Stimulated activated CD4-positive, alpha-beta T cell treated with anti-CD3 and anti-CD28 coated beads, TNF-alpha, amount 100 ng/mL, for 24 hours (primary cell): ENCODE results near the gene GRPEL1.
"Not testable (repeated sequence)": the region's sequence is repeated elsewhere in the genome, so short reads cannot be mapped to it uniquely, and the experiment has no call there.

ENCODE experiments used
- DNase-seq, 3 experiments: peaks; one replicate each; pipeline ENCODE4 v3.0.0-alpha.2; 2020; ENCODE audit warnings: low read depth in 3 of 3

Gene GRPEL1

GRCh38 chr4:7067452-7068278, at the start of gene GRPEL1:
GRPEL1 (minus strand) TSS chr4:7068064; CDS start chr4:7068032, 32 bp downstream.
- peak in 2 of 3 experiments; percentile 100 for DNase-seq

DNA sequence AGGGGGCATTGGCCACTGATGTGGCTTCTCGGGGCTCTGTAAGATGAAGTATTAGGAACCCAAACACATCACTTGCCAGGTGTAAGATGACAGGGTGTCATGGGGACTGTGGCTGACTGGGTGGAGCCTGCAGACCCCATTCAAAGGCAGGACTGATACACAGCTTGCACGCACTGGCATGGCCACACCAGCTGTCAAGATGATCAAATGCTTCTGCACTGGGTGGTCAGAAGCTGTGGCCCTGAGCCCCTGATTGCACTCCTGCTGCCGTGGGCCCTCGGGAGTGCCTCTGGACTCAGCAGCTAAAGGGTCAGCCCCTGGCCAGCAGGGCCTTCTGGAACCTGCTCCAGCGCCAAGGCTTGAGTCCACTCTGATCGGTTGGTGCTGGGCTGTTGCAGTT, 48.8 kb upstream of the GRPEL1 start:
- DNase-seq, result no peak

DNA sequence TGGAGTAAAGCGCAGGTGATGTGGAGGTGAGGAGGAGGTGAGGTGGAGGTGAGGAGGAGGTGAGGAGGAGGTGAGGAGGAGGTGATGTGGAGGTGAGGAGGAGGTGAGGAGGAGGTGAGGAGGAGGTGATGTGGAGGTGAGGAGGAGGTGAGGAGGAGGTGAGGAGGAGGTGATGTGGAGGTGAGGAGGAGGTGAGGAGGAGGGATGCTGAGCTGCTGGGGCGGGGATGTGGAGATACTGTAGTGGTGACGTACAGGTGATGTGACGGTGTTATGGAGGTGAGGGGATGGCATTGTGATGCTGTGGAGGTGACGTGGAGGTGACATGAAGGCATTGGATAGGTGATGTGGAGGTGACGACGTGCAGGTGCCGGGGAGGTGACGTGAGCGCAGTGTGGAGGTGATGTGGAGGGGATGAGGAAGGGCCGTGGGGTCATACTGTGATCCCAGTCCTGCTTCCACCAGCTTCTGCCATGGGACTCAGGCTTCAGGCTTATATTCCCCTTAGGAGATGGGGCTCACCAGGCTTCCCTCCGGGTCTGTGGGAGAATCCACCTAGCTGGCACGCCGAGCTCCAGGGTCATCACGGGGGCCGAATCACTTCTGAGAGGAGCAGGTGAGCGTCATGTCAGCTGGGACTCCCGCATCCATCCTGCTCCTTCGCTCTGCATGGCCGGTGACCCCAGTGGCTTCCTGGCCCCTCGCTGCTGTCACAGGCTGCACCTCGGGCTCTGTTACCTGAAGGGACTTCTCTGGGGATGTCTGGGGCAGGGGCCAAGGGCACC, 47.9 kb upstream of the GRPEL1 start:
- no peak for DNase-seq

- DNase-seq, result no peak
These were observed 44.8 kb upstream of the GRPEL1 start for GRCh38 chr4:7112656-7113055.

DNA sequence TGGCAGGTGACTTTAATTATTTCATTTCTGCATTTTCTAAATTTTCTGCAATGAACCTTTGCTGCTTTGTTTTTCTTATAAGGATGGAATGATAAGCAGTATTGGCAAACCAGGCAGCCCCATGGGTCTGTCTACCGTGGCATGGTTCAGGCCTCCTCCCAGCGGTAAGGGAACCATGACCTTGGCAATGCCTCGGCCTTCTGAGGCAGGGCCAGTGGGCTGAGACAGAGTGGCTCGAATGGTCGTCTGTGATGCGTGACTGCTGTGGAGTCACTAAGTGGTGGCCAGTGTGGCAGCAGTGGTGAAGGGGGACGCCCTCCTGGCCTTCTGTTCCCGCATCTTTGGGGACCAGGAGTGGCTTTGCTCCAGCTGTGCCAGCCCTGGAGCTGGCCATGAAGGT, 43.6 kb upstream of the GRPEL1 start:
- no peak for DNase-seq

DNA sequence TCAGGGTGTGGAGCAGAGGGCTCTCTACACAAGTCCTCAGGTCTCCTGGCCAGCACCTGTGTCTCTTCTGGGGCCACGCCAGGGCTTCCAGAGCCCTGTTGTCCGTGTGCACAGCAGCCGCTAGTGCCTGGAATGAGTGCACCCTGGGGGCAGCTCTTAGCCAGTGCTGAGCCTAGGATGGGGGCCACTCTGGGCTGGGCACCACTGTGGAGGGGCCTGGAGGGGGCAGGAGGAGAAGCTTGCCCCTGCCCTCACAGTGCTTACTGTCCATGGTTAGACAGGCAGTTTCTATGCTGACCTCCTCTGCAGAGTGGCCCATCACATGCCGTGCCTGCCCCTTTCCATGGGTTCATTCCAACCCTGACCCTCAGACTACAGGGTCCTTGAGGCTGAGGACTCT, 42.7 kb upstream of the GRPEL1 start:
- no peak for DNase-seq

DNA sequence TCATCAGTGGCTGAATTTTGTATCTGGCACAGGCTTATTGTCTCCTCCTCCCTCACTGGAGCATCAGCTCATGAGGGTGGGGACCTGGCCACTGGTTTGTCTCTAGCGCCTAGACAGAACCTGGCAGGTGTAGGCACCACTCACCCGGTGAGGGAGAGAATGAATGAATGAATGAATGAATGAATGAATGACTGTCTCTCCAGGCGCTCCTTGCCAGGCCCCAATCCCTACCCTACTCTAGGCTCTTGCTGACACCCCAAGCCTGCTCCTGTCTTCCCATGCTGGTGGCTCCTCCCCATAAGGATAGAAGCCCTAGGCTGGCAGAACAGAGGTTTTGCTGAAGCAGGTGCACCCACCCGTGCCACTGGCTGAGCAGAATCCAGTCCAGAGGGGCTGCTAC, 41.3 kb upstream of the GRPEL1 start:
- DNase-seq, result no peak

DNA sequence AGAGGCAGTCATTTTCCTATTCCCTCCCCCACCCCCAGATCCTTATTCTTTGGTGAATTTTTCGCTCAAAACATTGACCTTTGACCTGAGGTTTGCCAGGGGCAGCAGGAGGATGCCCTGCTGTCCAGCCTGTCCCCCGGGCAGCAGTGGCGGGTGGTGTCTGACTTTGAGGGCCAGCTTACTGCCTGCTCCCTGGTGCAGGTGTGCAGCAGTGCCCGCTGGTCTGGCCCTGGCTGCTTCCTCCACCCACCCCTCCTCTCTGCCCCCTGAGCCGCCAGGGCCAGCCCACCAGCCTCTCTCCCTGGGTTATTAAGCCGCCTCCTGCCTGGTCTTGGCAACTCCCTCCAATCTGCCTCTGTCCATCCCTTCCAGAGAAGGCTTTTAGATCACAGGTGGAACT, 40.8 kb upstream of the GRPEL1 start:
- no peak for DNase-seq

GRCh38 chr4:7108046-7108625, 40.3 kb upstream of the GRPEL1 start:
- DNase-seq, result no peak

DNA sequence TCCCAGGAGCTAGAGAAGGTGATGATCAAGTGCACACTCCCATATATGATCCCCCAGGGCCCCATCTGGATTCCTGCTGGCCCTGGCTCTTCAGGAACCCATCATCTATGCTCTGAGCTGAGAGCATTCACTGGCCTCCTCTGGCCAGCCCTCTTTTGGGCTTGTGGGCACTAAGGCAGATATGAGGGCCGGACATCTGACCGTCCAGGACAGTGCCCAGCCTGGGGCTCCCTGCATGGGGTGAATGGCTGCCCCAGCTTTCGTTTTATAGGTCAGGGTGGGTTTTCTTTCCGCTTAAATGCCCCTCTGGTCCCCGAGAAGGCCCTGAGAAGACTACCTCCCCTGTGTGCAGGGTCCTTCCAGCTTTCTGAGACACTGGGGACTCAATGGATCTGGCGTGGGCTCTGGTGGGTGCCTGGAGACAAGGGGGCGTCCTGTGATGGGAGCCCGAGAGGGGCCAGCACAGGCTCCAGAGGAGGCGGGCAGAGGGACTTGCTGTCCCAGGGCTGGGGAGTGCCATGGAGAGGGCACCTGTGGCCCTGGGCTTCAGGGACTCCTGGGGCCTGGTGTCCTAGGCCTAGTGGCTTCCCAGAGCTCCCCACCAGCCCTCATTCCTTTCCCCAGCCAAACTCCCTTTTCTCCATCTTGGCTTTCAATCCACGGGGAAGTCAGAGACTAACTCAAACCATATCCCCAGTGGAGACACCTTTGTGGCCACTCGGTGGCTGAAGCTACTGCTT, 39.5 kb upstream of the GRPEL1 start:
- no peak for DNase-seq

DNA sequence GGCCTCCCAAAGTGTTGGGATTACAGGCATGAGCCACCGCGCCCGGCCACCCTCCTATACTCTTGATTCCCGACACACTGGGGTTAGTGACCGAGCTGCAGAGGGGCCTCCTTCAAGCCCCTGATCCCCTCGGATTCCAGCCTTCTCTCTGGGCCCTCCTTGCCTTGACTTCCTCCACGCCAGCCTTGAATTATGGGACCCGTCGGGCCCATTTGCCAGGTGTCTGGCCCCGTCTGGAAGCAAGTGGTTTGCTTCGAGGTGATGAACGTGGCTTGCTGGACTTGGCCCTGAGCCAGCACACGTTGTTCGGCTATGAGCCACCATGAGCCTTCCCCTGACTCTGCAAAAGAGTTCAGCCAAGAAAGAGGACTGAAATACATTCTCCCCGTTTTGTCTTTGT, 37.4 kb upstream of the GRPEL1 start:
- DNase-seq, result no peak

DNA sequence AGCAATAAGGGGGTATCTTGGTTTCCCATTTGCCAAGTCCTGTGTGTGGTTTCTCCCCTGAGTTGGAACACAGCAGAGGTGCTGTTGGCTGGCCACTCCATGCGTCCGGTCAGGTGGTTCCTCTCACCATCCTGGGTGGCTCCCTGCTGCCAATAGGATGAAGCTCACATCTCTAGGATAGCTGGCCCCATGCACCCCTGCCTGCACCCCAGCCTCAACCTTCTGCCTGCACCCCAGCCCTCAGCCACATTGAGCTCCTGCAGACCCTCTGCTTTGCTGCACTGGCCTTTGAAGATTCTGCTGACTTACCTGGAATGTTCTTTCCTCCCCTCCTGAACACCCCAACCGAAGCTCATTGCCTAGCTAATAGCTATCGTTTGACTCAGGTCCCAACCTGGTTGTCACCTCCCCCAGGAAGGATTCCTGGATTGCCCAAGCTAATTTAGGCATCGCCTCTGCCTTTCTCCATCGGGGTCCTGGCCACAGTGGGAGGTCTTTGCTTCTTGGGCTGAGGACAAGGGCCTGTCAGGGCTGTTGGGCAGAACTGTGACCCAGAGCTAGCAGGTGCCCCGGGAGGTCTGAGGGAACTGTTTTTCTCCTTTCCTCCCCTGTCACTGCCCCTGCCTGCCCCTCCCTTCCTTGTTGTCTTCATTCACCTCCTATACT, 36.6 kb upstream of the GRPEL1 start:
- no peak for DNase-seq

GRCh38 chr4:7103607-7104365, 35.9 kb upstream of the GRPEL1 start:
- no peak for DNase-seq

DNA sequence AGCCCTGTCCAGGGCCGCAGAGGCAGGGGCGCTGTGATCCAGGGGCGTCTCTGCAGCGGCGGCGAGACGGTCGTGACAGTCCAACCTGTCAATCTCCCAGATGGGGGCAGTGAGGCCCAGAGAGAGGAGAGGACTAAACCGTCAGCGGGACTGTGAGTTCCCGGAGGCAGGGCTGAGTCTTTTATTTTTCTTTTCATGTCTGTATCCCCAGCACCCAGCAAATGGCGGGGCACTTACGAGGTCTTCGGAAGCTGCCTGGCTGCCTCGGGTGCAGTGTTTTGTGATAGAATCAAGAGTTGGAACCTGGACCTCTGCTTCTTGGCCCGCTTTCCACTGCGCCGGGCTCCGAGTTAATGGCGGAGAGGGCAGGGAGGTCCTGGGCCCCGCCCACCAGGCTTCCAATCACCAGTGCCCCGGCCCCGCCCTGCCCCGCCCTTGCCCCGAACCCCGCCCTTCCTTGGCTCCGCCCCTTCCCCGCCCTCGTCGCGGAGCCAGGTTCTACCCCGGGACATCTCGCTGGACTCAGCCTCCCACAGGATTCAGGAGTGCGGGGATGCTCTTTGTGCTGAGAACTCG, 35.3 kb upstream of the GRPEL1 start:
- peak; percentile 64 to 85 (median 66) for DNase-seq

- DNase-seq, result not testable (repeated sequence)
These were observed 34.6 kb upstream of the GRPEL1 start for GRCh38 chr4:7102516-7102909.

DNA sequence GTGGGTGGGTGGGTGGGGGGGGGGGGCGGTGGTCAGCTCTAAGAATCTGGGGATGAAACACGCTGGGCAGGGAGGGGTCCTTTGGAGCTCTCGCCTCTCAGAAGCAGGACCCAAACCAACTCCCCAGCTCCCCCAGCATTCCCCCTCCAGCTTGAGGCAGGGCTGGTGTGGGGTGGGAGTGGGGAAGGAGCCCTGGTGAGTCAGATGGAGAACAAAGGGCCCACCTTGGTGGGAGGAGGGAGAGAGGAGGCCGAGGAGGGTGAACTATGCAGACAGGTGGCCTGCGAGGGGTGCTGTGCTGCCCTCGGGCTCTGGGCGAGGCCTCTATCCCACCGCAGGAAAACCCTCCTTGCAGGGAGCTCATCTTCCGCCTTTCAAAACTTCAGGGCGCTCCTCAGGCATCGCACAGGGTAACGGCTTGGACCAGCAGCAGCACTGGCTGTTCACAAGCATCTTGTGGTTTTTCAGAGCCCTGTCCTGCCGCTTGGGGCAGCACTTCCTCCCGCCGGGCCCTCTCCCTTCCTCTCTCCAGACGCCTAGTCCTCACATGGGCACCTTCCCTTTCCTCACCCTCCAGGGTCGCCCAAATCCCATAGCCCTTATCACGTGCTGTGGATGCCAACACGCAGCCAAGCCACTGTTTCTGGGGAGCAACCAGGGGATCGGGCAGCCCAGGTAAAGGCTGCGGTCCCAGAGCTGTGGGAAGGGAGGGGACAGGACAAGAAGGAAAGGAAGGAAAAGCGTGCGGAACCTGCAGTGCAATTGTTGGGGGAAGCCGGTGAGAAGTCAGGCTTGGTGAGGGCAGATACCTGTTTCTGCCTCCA, 34.0 kb upstream of the GRPEL1 start:
- peak in 2 of 3 experiments; percentile 14 to 56 for DNase-seq

DNA sequence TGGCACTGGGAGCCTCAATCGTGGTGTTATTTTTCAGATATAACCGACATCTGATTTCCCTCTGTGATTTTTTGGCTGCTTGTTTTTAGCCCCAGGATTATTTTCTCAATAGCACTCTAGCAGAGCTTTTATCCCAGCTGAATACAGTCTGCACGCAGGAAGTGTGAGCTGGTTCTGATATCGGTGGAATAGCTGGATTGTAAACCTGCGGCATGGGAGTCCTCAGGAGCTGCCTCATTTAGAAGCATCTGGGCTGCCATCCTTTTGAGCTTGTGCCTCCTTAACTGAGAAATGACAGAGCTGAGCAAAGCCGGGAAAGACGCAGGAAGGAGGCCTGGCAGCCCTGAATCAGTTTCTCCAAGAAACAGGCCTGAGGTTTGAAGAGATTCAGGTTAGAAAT, 28.4 kb upstream of the GRPEL1 start:
- no peak for DNase-seq

- no peak for DNase-seq
These were observed 27.8 kb upstream of the GRPEL1 start for GRCh38 chr4:7095611-7096155.

- DNase-seq, result no peak
These were observed 27.1 kb upstream of the GRPEL1 start for GRCh38 chr4:7094916-7095315.
